Ishikawa (cell line): ENCODE data around the gene PACSIN2.

Experiments
- FOXM1 ChIP-seq: IDR thresholded peaks from 2 replicates; pipeline ENCODE4 v1.6.1; 2012; ENCODE audit warnings: low read depth, borderline replicate concordance
- MAX ChIP-seq: IDR thresholded peaks from 2 replicates; pipeline ENCODE4 v1.6.1; 2012
- RAD21 ChIP-seq: IDR thresholded peaks from 2 replicates; pipeline ENCODE4 v1.6.1; 2012; ENCODE audit warnings: low read depth
- REST ChIP-seq: IDR thresholded peaks from 2 replicates; pipeline ENCODE4 v1.6.1; 2012; ENCODE audit warnings: low read depth, mild to moderate bottlenecking
- TAF1 ChIP-seq: IDR thresholded peaks from 2 replicates; pipeline ENCODE4 v1.6.1; 2012; ENCODE audit warnings: low read depth, mild to moderate bottlenecking

GRCh38 chr22:43006016-43006505 lies 8.9 kb downstream of the PACSIN2 start:
- no peak for TF ChIP-seq RAD21
- TF ChIP-seq MAX, result no peak
- TF ChIP-seq FOXM1, result no peak
- no peak for TF ChIP-seq TAF1
- no peak for TF ChIP-seq REST
